Measurements from ENCODE around the gene TWIST1.

DNA sequence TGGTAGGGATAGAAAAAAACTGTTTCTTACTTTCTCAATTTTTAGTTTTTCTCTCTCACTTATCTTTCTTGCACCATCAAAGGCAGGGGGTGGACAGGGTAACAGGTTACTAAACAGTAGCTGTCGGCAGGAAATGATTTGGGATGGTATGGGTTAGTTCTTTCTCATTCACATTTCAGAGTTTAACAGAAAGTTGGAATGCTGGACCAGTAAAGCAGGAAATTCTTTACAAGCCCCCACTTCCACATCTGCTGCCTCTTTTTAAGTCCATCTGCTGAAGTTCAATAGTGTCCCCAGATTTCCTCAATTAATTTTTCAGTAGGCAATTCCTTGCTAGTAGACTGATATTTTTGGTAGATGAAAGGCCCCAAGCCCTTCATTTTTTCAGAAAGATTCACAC is 23.3 kb downstream of the TWIST1 start:
- TF ChIP-seq, protein P1, sequence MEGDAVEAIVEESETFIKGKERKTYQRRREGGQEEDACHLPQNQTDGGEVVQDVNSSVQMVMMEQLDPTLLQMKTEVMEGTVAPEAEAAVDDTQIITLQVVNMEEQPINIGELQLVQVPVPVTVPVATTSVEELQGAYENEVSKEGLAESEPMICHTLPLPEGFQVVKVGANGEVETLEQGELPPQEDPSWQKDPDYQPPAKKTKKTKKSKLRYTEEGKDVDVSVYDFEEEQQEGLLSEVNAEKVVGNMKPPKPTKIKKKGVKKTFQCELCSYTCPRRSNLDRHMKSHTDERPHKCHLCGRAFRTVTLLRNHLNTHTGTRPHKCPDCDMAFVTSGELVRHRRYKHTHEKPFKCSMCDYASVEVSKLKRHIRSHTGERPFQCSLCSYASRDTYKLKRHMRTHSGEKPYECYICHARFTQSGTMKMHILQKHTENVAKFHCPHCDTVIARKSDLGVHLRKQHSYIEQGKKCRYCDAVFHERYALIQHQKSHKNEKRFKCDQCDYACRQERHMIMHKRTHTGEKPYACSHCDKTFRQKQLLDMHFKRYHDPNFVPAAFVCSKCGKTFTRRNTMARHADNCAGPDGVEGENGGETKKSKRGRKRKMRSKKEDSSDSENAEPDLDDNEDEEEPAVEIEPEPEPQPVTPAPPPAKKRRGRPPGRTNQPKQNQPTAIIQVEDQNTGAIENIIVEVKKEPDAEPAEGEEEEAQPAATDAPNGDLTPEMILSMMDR (IDR thresholded peaks at IDR 0.05) = no peak
- TF ChIP-seq POLR2A (IDR thresholded peaks at IDR 0.05) = no peak
